Mucosa of gallbladder (tissue), 1 donor: Measurements from ENCODE around the gene DLL4. TPM values are rescaled to one million over a fixed set of nuclear protein-coding genes. Genes with fewer than 3 reads are reported as not detected.

Experiments used
- DNase-seq: peaks from one replicate; pipeline ENCODE4 v3.0.0-alpha.2; 2020; ENCODE audit warnings: low spot score
- total RNA-seq: library from RNA; stranded (reverse); gene quantifications from one replicate; pipeline ENCODE4 v1.2.1, GENCODE V29; 2021
- donor health status: DM: no; HTN: no; CAD: no.

DLL4 gene
- total RNA-seq, 1 donor from 2014 or later, result 7.2 TPM

DNA sequence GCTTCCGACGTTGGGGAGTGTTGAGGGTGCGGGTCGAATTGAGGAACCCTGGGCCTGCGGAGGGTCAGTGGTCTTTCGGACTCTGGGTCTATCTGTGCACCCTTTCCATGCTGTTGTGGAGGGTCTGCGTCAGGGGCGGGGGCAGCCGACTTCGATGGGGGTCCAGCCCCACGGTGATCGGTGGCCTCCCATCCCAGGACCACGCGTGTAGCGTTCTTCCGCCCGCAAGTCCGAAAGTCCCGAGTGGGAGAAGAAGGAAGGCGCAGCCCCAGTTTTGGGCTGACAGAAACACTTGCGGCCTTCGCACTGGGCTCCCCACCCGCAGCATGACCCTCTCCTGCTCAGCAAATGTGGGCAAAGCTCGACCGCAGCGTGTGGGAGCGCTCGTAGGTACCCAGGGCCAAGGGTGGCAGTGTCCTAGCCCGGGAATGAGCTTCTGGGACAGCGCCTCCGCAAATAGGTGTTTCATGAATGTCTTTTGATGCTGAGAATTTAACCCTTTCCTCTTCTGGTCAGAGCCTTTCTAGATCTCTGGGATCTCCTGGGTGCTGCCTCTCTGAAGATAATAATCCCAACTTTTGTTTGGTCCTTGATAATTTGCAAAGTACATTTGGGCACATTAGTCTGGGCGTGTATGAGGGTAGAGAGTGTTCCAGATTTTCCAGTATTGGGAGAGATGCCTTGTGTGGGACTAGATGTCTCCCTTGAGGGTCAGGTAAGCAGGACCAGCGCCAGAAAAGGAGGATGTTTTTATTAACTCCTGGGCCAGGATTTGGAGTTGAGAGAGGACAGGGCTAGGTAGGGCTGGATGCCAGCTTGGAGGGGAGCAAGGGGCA is 2.3 kb upstream of the DLL4 start:
- no peak for DNase-seq

DNA sequence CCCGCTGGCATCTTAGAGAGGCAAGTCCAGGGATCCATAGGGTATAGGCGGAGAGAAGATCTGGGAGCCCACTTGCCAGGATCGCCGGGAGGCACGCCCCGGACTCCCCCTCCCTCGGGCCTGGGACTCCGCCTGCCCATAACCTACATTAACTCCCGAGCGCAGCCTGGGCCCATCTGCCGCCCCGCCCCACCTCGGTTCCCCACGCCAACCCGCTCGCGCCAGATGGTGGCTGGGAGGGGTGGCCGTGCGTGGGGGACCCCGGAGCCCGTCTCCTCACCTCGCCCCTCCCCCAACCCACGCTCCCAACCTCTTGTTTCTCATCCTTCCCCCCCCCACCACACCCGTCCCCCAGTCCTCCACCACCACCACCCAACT is 1.7 kb upstream of the DLL4 start:
- DNase-seq, result no peak

DNA sequence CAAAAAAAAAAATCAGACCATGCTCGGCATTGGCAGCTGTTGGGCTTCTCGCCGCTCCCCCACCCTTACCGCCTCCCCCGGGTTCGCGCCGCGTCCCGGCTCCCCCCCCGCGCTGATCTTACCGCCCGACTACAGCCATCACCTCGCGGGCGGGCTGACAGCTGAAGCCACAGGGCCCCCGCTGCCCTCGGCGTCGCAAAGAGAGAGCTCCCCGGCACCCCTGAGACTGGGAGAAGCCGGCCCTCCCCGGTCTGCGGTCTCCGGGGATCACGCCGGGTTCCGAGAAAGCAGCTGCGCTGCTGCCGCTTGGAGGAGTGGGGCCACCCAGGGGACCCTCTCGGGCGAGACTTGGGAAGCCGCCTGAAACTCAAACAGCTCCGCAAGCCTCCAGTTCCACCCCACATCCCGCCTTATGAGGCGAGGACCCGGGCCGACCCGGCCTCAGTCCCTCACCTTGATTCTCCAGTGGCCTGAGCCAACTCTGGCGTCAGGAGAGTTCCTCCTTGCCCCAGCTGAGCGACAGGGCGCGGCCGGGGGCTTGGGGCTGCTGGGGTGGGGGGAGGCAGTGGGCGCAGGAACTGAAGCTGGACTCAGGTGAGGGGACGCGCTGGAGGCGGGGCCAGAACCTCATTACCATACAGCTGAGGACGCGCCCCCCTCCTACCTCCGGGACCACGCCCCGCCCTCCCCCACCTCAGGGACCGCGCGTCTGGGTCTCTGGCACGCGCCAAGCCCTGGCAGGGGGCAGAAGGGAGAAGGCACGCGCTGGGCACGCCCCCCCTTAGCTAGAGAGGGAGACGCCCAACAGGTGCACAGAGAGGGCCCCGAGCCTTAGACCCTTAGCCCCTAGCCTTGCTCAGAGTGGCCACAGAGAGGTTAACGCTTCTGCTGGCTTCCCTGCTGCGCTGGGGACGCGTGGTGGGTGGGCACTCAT is 1.0 kb upstream of the DLL4 start:
- DNase-seq, result no peak

DNA sequence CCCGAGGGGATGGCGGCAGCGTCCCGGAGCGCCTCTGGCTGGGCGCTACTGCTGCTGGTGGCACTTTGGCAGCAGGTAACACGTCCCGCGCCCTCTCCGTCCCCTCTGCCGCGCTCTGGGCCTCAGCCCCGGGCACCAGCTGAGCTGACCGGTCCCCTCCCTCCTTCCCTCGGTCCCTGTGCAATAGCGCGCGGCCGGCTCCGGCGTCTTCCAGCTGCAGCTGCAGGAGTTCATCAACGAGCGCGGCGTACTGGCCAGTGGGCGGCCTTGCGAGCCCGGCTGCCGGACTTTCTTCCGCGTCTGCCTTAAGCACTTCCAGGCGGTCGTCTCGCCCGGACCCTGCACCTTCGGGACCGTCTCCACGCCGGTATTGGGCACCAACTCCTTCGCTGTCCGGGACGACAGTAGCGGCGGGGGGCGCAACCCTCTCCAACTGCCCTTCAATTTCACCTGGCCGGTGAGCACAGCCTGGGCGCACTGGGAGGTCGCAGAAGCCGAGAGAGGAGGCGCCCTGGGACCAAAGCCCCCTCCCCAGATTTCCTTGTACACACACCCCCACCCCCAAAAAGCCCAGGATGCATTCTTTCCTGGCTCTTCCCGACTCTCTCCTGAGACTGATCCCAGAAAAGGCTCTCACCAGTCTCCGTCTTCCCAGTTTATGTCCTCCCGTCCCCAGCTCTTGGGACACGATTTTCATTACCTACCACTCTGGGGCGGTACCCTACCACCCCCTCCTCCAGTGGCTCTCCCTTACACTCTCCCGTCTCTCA is 705 bp downstream of the DLL4 start:
- DNase-seq, result no peak

DNA sequence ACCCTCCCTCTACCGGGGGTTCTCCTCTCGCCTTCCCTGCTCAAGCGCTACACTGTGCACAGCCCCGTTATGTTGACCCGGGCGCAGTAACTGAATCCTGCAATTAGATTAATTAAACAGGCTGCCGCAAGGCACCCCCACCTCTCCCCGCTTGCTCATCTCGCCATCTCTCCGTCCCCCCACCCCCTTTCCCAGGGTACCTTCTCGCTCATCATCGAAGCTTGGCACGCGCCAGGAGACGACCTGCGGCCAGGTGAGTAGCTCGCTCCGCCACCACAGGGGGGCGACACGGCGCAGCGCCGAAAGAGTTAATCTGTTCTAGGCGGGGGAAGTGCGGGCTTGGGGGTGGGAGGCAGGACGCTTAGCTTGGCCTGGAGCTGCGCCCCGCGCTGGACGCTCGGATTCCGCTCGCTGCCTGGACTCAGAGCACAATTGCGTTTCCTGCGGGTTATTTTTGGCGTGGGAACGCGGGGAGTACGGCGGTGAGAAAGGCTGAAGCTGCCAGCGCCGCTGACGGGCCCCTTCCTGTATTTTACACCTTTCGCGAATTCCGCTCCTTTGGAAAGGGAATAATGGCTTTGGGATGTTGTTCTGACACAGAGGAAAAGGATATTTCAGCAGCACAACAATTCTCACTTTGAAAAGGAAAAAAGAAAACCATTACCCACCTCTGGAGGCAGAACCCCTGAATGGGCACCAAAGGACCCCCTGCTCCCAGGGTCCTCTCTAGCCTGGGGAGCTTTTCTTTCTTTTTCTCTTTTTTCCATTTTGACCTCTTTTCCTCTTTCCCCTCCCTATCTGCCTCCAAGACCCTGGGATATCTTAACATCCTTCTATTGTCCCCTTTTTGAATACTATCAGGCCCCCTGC is 1.5 kb downstream of the DLL4 start:
- DNase-seq, result no peak

DNA sequence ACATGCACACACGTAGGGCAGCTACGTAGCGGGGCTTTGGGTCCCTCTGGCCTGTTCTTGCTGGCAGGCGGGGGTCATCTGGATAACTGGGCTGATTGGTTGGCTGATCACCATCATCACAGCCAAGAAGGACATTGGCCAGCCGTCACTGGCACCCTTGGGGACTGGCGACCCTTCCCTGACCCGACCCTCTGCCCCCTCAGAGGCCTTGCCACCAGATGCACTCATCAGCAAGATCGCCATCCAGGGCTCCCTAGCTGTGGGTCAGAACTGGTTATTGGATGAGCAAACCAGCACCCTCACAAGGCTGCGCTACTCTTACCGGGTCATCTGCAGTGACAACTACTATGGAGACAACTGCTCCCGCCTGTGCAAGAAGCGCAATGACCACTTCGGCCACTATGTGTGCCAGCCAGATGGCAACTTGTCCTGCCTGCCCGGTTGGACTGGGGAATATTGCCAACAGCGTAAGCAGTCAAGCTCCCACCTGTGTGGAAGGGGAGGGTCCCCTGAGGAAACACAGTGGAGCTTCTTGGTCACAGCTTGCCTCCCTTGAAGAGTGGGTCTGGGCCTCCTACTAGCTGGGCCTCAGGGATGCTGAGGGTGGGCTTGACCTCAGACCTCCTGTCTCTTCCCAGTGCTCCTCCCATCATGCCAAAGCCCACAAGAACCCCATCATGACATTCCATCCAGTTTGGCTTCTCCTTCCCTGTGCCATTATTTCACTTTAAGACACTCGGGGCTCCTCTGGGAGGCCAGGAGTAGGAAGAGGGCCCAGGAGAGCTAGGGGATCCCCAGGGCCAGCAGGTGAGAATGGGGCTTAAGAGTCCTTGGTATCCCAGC is 2.4 kb downstream of the DLL4 start:
- no peak for DNase-seq

DNA sequence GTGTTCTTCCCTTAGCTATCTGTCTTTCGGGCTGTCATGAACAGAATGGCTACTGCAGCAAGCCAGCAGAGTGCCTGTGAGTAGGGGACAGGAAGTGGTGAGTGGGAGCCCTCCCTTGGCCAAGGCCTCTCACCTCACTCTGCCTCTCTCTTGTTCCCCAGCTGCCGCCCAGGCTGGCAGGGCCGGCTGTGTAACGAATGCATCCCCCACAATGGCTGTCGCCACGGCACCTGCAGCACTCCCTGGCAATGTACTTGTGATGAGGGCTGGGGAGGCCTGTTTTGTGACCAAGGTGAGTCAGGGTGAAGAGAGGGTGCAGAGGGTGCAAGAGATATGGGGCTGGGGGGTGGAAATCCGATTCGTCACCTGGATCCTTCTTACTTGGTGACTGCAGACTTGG is 3.0 kb downstream of the DLL4 start:
- DNase-seq, result no peak

DNA sequence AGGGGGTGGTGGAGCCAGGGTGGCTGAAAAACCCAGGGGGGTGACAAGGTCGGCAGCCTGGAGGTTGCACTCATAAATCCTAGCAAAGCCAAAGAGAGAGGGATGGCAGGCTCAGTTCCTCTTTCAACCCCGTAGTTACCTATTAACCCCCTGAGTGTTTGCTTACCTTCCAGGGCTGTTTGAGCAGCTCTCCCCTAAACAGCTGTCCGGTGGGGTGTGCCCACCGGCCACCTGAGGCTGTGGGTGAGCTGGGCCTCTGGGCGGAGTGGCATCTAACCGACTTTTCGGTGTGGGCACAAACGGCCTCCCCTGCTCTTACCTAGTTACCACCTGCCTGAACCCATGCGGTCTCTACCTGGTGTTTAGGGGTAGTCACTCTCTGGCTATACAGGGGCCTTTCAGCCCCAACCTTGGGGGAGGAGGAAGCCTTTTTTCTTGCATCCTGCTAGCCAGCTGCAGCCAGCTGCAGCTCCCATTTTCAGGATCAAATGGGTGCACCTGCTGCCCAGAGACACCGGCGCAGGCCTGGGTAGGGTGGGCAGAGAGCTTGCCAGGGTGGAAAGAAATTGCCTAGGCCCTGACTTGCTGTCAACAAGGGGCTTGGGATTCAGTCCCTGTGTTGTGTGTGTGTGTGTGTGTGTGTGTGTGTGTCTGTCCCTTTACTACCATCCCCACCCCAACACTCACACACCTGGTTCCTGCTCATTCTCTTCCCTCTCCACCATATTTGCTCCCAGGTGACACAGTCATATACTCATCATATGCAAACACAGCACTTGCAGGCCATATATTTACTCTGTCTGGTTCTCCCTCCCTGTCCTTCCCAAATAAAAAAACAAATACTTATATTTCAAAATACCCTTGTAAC is 3.7 kb downstream of the DLL4 start:
- no peak for DNase-seq

DNA sequence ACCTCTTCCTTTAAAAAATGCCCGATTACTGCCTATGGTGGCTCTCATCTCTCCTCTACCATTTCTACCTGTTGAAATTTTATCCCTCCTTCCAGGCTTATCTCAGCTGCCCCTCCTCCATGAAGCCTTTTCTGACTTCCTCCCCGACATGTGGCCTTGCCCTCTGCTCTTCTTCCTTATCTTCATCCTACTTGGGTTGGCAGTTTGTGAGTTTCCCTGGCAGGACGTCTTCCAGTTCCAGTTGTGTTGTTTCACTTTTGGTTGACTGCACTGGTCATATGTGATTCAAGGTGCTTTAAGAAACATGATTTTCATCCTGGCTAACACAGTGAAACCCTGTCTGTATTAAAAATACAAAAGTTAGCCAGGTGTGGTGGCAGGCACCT is 4.4 kb downstream of the DLL4 start:
- DNase-seq, result no peak

DNA sequence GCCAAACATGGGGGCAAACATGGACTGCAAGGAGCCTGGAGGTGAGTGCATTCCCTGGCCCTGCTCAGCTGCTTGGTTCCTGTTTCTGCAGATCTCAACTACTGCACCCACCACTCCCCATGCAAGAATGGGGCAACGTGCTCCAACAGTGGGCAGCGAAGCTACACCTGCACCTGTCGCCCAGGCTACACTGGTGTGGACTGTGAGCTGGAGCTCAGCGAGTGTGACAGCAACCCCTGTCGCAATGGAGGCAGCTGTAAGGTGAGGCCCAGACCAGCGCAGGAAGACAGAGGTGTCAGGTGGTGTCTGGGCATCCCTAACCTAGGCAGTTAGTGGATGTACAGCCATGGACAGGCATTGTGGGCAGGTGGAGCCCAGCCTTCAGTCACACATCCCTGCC is 5.3 kb downstream of the DLL4 start:
- DNase-seq, result no peak

DNA sequence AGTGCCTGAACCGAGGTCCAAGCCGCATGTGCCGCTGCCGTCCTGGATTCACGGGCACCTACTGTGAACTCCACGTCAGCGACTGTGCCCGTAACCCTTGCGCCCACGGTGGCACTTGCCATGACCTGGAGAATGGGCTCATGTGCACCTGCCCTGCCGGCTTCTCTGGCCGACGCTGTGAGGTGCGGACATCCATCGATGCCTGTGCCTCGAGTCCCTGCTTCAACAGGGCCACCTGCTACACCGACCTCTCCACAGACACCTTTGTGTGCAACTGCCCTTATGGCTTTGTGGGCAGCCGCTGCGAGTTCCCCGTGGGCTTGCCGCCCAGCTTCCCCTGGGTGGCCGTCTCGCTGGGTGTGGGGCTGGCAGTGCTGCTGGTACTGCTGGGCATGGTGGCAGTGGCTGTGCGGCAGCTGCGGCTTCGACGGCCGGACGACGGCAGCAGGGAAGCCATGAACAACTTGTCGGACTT is 7.1 kb downstream of the DLL4 start:
- no peak for DNase-seq

DNA sequence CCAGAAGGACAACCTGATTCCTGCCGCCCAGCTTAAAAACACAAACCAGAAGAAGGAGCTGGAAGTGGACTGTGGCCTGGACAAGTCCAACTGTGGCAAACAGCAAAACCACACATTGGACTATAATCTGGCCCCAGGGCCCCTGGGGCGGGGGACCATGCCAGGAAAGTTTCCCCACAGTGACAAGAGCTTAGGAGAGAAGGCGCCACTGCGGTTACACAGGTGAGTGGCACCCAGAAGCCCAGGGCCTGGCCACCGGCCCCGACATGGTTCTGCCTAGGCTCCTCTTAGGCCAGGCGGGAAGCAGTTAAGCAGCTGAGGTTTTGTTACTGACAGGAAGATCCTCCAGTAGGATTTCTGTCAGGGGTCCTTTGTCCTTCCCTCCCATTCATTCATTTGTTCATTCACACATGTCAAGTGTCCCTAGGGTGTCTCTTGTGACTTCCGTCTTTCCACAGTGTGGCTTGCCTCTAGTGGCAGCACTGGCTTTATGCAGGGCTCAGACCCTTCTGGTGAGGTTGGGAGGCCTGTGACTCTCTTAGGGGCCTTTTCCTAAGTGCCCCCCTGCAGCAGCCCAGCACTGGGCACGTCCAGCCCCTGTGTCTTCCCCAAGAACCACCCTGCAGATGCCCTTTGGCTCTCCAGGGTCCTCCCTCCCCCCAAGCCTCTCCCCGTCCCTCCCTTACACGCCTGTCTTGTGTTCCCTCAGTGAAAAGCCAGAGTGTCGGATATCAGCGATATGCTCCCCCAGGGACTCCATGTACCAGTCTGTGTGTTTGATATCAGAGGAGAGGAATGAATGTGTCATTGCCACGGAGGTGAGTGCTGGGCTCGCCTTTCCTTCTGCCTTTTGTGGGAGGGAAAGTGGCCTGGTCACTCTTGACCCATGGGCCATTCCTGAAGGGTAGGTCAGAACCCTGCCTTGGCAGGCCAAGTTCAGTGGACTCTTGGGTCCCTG is 7.8 kb downstream of the DLL4 start:
- DNase-seq, result no peak

DNA sequence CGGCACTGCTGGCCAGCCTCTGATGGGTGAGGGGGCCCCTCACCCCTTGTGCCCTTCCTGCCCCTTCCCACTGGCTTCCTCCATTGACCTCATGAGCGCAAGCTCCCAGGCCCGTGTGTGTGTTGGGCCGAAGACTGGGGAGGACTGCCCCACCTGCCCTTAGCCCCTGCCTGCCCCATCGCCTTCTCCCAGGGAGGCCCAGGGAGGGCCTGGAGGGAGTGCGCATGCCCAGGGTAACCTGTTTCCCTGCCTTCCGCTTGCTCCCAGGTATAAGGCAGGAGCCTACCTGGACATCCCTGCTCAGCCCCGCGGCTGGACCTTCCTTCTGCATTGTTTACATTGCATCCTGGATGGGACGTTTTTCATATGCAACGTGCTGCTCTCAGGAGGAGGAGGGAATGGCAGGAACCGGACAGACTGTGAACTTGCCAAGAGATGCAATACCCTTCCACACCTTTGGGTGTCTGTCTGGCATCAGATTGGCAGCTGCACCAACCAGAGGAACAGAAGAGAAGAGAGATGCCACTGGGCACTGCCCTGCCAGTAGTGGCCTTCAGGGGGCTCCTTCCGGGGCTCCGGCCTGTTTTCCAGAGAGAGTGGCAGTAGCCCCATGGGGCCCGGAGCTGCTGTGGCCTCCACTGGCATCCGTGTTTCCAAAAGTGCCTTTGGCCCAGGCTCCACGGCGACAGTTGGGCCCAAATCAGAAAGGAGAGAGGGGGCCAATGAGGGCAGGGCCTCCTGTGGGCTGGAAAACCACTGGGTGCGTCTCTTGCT is 8.8 kb downstream of the DLL4 start:
- DNase-seq, result no peak

DNA sequence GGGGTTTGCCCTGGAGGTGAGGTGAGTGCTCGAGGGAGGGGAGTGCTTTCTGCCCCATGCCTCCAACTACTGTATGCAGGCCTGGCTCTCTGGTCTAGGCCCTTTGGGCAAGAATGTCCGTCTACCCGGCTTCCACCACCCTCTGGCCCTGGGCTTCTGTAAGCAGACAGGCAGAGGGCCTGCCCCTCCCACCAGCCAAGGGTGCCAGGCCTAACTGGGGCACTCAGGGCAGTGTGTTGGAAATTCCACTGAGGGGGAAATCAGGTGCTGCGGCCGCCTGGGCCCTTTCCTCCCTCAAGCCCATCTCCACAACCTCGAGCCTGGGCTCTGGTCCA is 9.4 kb downstream of the DLL4 start:
- no peak for DNase-seq

DNA sequence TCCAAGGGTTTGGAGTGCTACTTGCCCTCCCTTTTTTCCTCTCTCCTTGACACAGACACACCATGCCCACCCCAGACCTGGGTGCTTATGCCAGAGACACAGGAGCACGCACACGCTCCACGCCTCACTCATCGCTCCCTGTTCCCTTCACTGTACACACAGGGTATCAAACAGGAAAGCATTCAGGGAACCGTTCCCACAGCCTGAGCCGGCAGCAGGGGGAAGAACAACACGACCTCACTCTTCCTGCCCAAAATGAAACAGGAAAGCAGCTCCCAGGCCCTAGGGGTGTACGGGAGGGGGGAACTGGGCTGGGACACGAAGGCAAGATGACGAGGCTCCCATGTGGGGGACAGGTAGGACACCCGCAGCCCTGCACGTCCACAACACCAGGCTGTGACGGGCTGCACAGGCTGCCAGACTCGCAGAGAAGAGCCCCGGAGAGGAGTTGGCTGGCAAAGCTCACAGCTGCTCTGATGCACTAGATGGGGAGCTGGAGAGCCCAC is 11.2 kb downstream of the DLL4 start:
- no peak for DNase-seq

DNA sequence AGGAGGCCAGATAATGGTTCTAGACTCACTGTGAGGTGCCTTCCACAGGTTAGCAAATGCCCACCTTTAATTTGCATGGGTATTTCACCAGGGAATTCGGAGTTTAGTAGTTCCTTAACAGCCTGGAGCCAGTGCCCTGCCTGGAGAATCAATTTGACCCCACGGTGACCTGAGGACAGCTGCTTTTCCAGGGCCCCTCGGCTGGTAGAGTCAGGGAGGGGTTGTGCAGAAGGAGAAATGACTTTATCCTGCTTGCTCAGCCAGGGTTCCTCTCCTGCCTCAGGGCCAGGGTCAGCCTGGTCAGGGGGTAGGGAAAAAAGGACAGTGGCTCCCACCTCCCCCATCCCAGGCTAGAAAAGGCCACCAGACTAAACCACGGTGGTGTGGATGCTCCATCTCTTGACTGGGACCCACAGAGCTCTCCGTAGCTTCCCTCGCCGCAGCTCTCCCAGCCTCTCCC is 12.0 kb downstream of the DLL4 start:
- no peak for DNase-seq
